ENCODE results near the gene HOXA11.

DNA sequence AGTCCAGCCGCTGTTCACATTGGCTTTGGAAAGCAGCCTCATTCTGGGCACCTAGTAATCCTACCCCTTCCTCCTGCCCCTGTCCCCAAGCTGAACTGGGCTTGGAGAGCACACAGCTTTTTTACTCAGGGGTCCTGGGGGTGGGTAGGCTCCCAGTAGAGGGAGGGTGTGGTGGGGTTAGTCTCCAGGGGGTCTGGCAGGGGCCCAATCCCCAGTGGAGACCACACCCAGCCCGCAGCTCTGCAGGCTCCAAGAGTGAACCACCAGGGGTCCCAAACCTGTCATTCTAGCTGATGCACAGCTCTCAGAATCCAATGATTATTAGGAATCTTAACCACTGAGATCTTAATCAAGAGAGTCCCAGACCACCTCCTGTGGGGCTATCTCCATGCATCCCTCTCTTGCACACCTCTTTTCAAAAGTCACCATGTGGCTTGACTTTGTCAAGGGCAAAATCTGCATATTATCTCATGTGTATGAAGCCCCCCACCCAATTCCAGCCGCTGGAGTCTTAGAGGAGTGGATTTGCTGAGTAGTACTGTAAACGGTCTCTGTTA, 2.7 kb downstream of the HOXA11 start:
- TF ChIP-seq, protein P1, sequence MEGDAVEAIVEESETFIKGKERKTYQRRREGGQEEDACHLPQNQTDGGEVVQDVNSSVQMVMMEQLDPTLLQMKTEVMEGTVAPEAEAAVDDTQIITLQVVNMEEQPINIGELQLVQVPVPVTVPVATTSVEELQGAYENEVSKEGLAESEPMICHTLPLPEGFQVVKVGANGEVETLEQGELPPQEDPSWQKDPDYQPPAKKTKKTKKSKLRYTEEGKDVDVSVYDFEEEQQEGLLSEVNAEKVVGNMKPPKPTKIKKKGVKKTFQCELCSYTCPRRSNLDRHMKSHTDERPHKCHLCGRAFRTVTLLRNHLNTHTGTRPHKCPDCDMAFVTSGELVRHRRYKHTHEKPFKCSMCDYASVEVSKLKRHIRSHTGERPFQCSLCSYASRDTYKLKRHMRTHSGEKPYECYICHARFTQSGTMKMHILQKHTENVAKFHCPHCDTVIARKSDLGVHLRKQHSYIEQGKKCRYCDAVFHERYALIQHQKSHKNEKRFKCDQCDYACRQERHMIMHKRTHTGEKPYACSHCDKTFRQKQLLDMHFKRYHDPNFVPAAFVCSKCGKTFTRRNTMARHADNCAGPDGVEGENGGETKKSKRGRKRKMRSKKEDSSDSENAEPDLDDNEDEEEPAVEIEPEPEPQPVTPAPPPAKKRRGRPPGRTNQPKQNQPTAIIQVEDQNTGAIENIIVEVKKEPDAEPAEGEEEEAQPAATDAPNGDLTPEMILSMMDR (IDR thresholded peaks at IDR 0.05; ENCODE audit: low read depth, low read length), result no peak
- TF ChIP-seq MYC (IDR thresholded peaks at IDR 0.05; ENCODE audit: low read depth, low read length), result no peak
- TF ChIP-seq POLR2A (IDR thresholded peaks at IDR 0.05; ENCODE audit: extremely low read depth, insufficient read length), result no peak
- TF ChIP-seq, protein P2, sequence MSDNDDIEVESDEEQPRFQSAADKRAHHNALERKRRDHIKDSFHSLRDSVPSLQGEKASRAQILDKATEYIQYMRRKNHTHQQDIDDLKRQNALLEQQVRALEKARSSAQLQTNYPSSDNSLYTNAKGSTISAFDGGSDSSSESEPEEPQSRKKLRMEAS (IDR thresholded peaks at IDR 0.05; ENCODE audit: low read depth, low read length), result no peak
